ENCODE data around the gene ZNF687. TPM values are rescaled to one million over a fixed set of nuclear protein-coding genes. Genes with fewer than 3 reads are reported as not detected.

The ZNF687 gene
- total RNA-seq, 1 experiment from 2014 or later, result 23.9 TPM

DNA sequence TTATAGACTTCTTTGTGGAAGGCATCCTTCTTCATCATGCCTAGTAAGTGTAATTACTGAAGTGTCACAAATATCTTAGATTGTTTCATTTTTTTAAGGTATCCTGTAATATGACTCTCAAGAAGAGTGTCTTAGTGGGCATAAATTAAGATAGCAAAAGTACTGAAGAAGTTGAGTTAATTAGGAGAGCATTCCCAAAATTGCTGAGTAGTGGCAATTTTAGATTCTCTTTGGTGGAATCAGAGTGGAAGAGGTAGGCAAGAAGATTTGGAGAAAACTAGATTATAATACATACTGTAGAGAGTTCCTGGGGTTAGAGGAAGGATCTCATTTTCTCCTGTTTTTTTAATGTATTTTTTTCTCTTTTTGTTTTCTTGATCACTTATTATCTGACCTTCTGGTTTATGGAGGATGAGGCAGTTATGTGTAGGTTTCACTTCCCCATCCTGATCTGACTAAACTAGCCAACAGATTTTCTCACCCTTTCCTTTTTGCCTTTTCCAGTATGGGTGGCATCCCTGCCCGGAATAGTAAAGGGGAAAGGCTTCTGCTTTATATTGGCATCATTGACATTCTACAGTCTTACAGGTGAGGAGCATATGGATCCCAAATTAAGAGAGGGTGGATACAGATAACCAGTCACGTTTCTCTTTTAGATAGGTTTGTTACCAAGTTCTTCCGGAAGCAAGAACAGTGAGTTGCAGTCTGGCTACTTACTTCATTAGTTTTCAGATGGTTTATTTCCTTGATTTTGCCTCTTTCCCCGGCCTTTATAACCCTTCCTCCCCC is 44.2 kb upstream of the ZNF687 start:
- ChIA-PET CTCF (interaction anchor here (0.7 kb wide), 1 partner anchor 14 kb away, joined by 3 read pairs; no protein-coding TSS in a partner anchor), POLR2A (no interaction called here)
- peaks cover 7% of the 10 kb centered on the region for H3K36me3 ChIP-seq (ENCODE audit: control insufficient read depth, insufficient read depth, low read length)
- H3K9me3 ChIP-seq, result no peaks in the 10 kb centered on the region
- Mint-ChIP-seq H3K36me3 (ENCODE audit: insufficient read depth, unreplicated experiment) (peaks cover 100% of the 10 kb centered on the region), H3K27ac (ENCODE audit: unreplicated experiment) (no peak overlapping the region), H3K9me3 (ENCODE audit: unreplicated experiment) (no peaks in the 10 kb centered on the region), H3K4me3 (ENCODE audit: unreplicated experiment) (no peak overlapping the region), H3K27me3 (ENCODE audit: insufficient read depth, unreplicated experiment) (no peaks in the 10 kb centered on the region), H3K4me1 (ENCODE audit: low read depth, unreplicated experiment) (peaks cover 6% of the 10 kb centered on the region)
- no peak overlapping the region for H3K4me3 ChIP-seq (ENCODE audit: low read depth, low read length)
- H3K27me3 ChIP-seq (replicated peaks; ENCODE audit: control insufficient read depth, insufficient read depth, low read length), result no peaks in the 10 kb centered on the region
- intact Hi-C loops (cut with micrococcal nuclease; ENCODE audit: unreplicated experiment), result no loop called here
- no TSS peak for BruUV-seq (replicated peaks)
- TF ChIP-seq, protein P1, sequence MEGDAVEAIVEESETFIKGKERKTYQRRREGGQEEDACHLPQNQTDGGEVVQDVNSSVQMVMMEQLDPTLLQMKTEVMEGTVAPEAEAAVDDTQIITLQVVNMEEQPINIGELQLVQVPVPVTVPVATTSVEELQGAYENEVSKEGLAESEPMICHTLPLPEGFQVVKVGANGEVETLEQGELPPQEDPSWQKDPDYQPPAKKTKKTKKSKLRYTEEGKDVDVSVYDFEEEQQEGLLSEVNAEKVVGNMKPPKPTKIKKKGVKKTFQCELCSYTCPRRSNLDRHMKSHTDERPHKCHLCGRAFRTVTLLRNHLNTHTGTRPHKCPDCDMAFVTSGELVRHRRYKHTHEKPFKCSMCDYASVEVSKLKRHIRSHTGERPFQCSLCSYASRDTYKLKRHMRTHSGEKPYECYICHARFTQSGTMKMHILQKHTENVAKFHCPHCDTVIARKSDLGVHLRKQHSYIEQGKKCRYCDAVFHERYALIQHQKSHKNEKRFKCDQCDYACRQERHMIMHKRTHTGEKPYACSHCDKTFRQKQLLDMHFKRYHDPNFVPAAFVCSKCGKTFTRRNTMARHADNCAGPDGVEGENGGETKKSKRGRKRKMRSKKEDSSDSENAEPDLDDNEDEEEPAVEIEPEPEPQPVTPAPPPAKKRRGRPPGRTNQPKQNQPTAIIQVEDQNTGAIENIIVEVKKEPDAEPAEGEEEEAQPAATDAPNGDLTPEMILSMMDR (IDR thresholded peaks at IDR 0.05; ENCODE audit: insufficient read depth in 1 of 2, low read depth in 1 of 2, low read length in 1 of 2, severe bottlenecking in 1 of 2, unreplicated experiment in 1 of 2), result no peak
- DNase-seq, result no peak
- H3K4me1 ChIP-seq, result no peaks in the 10 kb centered on the region

DNA sequence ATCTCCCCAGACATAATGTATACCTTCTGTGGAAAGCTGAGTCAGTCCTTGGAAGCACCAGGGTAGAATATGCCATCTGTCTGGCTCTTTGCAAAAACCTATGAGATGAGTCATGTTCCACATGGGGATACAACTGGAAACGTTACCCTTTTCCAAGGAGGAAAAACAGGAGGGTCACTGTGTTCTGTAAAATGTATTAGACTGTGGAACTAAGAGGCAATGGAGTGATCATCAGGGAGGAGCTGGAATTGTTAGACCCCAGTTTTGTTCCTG is 43.7 kb upstream of the ZNF687 start:
- Histone ChIP-seq H3K9me3 (no peaks in the 10 kb centered on the region), H3K36me3 (ENCODE audit: control insufficient read depth, insufficient read depth, low read length) (peaks cover 7% of the 10 kb centered on the region), H3K4me3 (ENCODE audit: low read depth, low read length) (no peak overlapping the region), H3K4me1 (no peaks in the 10 kb centered on the region), H3K27me3 (replicated peaks; ENCODE audit: control insufficient read depth, insufficient read depth, low read length) (no peaks in the 10 kb centered on the region)
- BruUV-seq (replicated peaks), result no TSS peak
- no peak for DNase-seq
- TF ChIP-seq, protein P1 (IDR thresholded peaks at IDR 0.05; ENCODE audit: insufficient read depth in 1 of 2, low read depth in 1 of 2, low read length in 1 of 2, severe bottlenecking in 1 of 2, unreplicated experiment in 1 of 2), result no peak
- Mint-ChIP-seq H3K27ac (ENCODE audit: unreplicated experiment) (no peak overlapping the region), H3K9me3 (ENCODE audit: unreplicated experiment) (no peaks in the 10 kb centered on the region), H3K27me3 (ENCODE audit: insufficient read depth, unreplicated experiment) (no peaks in the 10 kb centered on the region), H3K36me3 (ENCODE audit: insufficient read depth, unreplicated experiment) (peaks cover 100% of the 10 kb centered on the region), H3K4me3 (ENCODE audit: unreplicated experiment) (no peak overlapping the region), H3K4me1 (ENCODE audit: low read depth, unreplicated experiment) (peaks cover 6% of the 10 kb centered on the region)
- intact Hi-C loops (cut with micrococcal nuclease; ENCODE audit: unreplicated experiment), result no loop called here
- CTCF ChIA-PET, result no interaction called here
- POLR2A ChIA-PET, result no interaction called here

DNA sequence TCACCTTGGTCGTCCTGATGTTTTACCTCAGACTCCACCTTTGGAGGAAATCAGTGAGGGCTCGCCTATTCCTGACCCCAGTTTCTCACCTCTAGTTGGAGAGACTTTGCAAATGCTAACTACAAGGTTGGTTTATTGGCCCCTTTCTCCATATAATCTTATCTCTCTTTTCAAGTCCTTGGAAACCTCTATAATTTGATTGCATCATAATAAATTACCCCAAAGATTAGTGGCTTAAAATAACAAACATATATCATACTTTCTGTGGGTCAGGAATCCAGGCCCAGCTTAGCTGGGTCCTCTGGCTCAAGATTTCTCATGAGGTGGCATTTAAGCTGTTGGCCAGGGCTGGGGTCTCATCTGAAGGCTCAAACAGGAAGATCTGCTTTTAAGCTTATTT is 39.7 kb upstream of the ZNF687 start:
- POLR2A ChIA-PET, result no interaction called here
- intact Hi-C loops (cut with micrococcal nuclease; ENCODE audit: unreplicated experiment), result no loop called here
- no peak for DNase-seq
- Histone ChIP-seq H3K27me3 (replicated peaks; ENCODE audit: control insufficient read depth, insufficient read depth, low read length) (no peaks in the 10 kb centered on the region), H3K4me1 (no peaks in the 10 kb centered on the region), H3K9me3 (no peaks in the 10 kb centered on the region), H3K4me3 (ENCODE audit: low read depth, low read length) (no peak overlapping the region), H3K36me3 (ENCODE audit: control insufficient read depth, insufficient read depth, low read length) (peaks cover 7% of the 10 kb centered on the region)
- CTCF ChIA-PET, result no interaction called here
- no peaks in the 10 kb centered on the region for H3K27me3 Mint-ChIP-seq (ENCODE audit: insufficient read depth, unreplicated experiment)
- peaks cover 97% of the 10 kb centered on the region for H3K36me3 Mint-ChIP-seq (ENCODE audit: insufficient read depth, unreplicated experiment)
- H3K9me3 Mint-ChIP-seq (ENCODE audit: unreplicated experiment), result no peaks in the 10 kb centered on the region
- no peak overlapping the region for H3K4me3 Mint-ChIP-seq (ENCODE audit: unreplicated experiment)
- no peaks in the 10 kb centered on the region for H3K4me1 Mint-ChIP-seq (ENCODE audit: low read depth, unreplicated experiment)
- BruUV-seq (replicated peaks), result no TSS peak
- TF ChIP-seq, protein P1 (IDR thresholded peaks at IDR 0.05; ENCODE audit: insufficient read depth in 1 of 2, low read depth in 1 of 2, low read length in 1 of 2, severe bottlenecking in 1 of 2, unreplicated experiment in 1 of 2), result no peak
- H3K27ac Mint-ChIP-seq (ENCODE audit: unreplicated experiment), result no peak overlapping the region
